HUES64 (cell line): ENCODE measurements around the gene MAK.
"Not testable (repeated sequence)": the region's sequence is repeated elsewhere in the genome, so short reads cannot be mapped to it uniquely, and the experiment has no call there.

Experiments used
- H3K27ac ChIP-seq: 2 replicates; pipeline ENCODE4 v1.7.0; 2013; ENCODE audit warnings: low read depth, low read length, inconsistent platforms
- H3K27me3 ChIP-seq: 2 replicates; pipeline ENCODE4 v1.6.1; 2013; ENCODE audit warnings: mild to moderate bottlenecking, low read length; ENCODE audit not compliant: insufficient read depth
- H3K36me3 ChIP-seq: 2 replicates; pipeline ENCODE4 v1.6.1; 2013; ENCODE audit warnings: mild to moderate bottlenecking, low read length; ENCODE audit not compliant: insufficient read depth
- H3K4me1 ChIP-seq: 2 replicates; pipeline ENCODE4 v1.6.1; 2013; ENCODE audit warnings: mild to moderate bottlenecking, low read length, moderate library complexity; ENCODE audit not compliant: insufficient read depth
- H3K4me3 ChIP-seq: 2 replicates; pipeline ENCODE4 v1.5.1; 2013; ENCODE audit warnings: mild to moderate bottlenecking, low read length, moderate library complexity
- H3K9ac ChIP-seq: 2 replicates; pipeline ENCODE4 v1.6.1; 2013; ENCODE audit warnings: mild to moderate bottlenecking, low read depth, low read length
- H3K9me3 ChIP-seq: 2 replicates; pipeline ENCODE4 v1.6.1; 2013; ENCODE audit warnings: low read depth, low read length; ENCODE audit not compliant: insufficient read depth
- WGBS: fragments of 150-250, 120-280 bp; methylation state at CpG from one replicate; pipeline ENCODE4 v1.1.7; 2013; ENCODE audit warnings: missing lambda C conversion rate; 5-methylcytosine and 5-hydroxymethylcytosine counted together

MAK gene

DNA sequence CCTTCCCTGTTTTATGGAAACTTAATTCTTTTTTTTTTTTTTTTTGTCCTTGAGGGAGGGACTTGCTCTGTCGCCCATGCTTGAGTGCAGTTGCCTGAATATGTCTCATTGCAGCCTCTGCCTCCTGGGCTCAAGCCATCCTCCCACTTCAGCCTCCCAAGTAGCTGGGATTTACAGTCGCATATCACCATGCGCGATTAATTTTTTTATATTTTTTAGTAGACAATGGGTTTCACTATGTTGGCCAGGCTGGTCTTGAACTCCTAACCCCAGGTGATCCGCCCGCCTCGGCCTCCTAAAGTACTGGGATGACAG is 114.8 kb downstream of the MAK start:
- peak overlapping the region; percentile 96 for H3K27ac ChIP-seq
- H3K4me1 ChIP-seq: peaks cover 12% of the 10 kb centered on the region; the same call in 1 of the 2 replicates
- WGBS: 53% methylated on average over 7 of the region's 7 CpGs

DNA sequence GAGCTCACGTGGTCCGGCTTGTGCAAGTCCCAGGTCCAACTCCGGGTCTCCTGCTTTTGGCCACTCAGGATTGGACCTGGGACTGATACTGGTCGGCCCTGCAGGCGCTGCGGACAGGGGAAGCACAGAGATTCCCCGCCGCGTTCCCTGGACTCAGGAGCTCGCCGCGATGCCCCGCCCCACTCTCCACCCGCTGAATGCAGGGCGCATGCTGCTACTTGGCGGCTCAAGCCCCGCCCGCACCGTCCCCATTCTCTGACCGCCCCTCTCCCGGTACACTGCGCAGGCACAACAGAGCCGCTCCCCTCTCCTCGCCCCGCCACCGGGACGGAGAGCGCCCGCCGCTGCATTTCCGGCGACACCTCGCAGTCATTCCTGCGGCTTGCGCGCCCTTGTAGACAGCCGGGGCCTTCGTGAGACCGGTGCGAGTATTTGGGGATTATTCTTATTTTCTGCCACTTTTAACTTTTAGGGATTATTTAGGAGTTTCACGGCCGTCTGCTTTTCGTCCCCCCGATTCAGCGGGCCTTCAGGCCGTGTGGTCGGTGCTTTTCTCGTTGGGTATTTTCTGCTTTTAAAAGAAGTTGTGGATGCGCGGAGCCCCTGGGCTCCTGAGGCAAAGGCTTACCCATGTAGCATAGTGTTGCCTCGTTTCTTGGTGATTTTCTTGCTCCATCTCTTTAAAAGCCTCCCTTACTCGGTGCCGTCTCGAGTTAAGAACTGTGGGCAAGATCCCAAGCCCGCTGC is 115.3 kb downstream of the MAK start, which contains the start of gene TMEM14C:
TMEM14C (plus strand) TSS at position 251 of the 747 bp plus-strand sequence. CDS start 1,544 bp downstream, outside the sequence.
- Histone ChIP-seq H3K36me3 (peaks cover 28% of the 10 kb centered on the region), H3K27ac (peak within 1 kb of the TSS; percentile 96), H3K9ac (peak within 1 kb of the TSS; percentile 94), H3K27me3 (no peaks in the 10 kb centered on the region), H3K4me1 (peaks cover 12% of the 10 kb centered on the region; the same call in 1 of the 2 replicates), H3K9me3 (0 out of 2 replicates have a peak, but pooled peaks cover 7% of the 10 kb centered on the region), H3K4me3 (peak within 1 kb of the TSS; percentile 92)
- under 1% methylated on average over 55 of the region's 55 CpGs for WGBS

More for the DNA sequence above, 114.8 kb downstream of the MAK start:
- Histone ChIP-seq H3K9ac (peak overlapping the region; percentile 94), H3K9me3 (0 out of 2 replicates have a peak, but pooled peaks cover 2% of the 10 kb centered on the region), H3K27me3 (no peaks in the 10 kb centered on the region), H3K4me3 (peak overlapping the region; percentile 92), H3K36me3 (peaks cover 33% of the 10 kb centered on the region)

DNA sequence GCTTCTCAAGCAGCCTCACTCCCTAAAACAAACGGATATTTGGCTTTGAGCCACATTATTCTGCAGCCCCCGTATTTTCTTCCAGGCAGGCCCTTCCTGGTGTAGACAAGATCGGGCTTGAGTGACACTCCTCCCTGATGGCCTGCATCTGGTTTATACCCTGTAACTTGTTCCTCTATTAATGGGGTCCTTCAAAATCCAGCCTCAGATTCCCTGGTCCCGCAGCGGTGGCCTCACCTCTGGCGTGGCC is 115.8 kb downstream of the MAK start:
- WGBS: 13% methylated on average over 6 of the region's 6 CpGs
- Histone ChIP-seq H3K27me3 (no peaks in the 10 kb centered on the region), H3K27ac (peak overlapping the region; percentile 96), H3K36me3 (peaks cover 24% of the 10 kb centered on the region), H3K9me3 (0 out of 2 replicates have a peak, but pooled peaks cover 10% of the 10 kb centered on the region), H3K4me3 (peak overlapping the region; percentile 92), H3K9ac (peak overlapping the region; percentile 94), H3K4me1 (peaks cover 12% of the 10 kb centered on the region; the same call in 1 of the 2 replicates)

DNA sequence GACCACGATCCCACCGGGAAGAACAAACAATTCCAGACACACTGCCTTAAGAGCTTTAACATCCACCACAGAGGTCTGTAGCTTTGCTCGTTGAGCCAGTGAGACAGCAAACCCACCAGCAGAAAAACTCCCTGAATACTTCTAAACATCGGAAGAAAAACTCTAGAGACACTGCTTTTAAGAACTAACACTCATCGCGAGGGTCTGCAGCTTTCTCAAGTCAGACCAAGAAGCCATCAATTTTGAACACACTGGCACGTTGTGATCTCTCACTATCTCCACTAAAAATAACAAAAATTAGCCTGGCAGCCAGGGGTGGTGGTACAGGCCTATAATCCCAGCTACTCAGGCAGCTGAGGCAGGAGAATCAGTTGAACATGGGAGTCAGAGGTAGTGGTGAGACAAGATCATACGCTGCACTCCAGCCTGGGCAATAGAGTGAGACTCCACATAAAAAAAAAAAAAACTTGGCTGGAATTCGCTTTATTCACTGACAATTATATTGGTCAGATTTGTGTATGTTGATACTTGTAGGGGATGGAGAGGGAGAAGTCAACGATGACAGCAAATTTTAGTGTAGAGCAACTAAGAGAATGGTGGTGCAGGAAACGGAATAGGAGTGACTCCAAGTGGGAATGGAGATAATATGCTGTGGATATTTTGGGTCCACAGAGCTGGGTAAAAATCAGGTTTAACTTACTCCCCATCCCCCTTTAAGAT is 116.3 kb downstream of the MAK start:
- WGBS: 92% methylated on average over 11 of the region's 11 CpGs
- peak overlapping the region; percentile 96 for H3K27ac ChIP-seq
- H3K36me3 ChIP-seq: peaks cover 20% of the 10 kb centered on the region
- H3K27me3 ChIP-seq: no peaks in the 10 kb centered on the region
- H3K9ac ChIP-seq: peak overlapping the region; percentile 94
- H3K4me3 ChIP-seq: peak overlapping the region; percentile 92
- H3K9me3 ChIP-seq: 0 out of 2 replicates have a peak, but pooled peaks cover 10% of the 10 kb centered on the region
- peaks cover 12% of the 10 kb centered on the region; the same call in 1 of the 2 replicates for H3K4me1 ChIP-seq

DNA sequence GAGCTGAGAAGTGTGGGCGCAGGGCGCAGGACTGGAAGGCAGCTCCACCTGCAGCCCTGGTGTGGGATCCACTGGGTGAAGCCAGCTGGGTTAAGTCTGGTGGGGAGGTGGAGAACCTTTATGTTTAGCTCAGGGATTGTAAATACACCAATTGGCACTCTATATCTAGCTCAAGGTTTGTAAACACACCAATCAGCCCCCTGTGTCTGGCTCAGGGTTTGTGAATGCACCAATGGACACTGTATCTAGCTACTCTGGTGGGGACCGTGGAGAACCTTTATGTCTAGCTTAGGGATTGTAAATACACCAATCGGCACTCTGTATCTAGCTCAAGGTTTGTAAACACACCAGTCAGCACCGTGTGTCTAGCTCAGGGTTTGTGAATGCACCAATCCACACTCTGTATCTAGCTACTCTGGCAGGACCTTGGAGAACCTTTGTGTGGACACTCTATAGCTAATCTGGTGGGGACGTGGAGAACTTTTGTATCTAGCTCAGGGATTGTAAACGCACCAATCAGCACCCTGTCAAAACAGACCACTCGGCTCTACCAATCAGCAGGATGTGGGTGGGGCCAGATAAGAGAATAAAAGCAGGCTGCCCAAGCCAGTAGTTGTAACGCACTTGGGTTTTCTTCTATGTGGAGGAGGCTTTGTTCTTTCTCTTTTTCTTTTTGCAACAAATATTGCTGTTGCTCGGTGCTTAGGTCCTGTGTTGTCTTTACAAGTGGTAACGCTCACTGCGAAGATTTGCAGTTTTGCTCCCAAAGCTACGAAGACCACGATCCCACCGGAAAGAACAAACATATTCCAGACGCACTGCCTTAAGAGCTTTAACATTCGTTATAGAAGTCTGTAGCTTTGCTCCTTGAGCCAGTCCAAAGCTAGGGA is 117.1 kb downstream of the MAK start:
- WGBS: 97% methylated on average over 16 of the region's 17 CpGs
- H3K27ac ChIP-seq, H3K9ac ChIP-seq, H3K4me3 ChIP-seq, H3K27me3 ChIP-seq: not testable (repeated sequence)
- H3K9me3 ChIP-seq: 0 out of 2 replicates have a peak, but pooled peaks cover 10% of the 10 kb centered on the region
- peaks cover 12% of the 10 kb centered on the region; the same call in 1 of the 2 replicates for H3K4me1 ChIP-seq
- peaks cover 16% of the 10 kb centered on the region for H3K36me3 ChIP-seq

DNA sequence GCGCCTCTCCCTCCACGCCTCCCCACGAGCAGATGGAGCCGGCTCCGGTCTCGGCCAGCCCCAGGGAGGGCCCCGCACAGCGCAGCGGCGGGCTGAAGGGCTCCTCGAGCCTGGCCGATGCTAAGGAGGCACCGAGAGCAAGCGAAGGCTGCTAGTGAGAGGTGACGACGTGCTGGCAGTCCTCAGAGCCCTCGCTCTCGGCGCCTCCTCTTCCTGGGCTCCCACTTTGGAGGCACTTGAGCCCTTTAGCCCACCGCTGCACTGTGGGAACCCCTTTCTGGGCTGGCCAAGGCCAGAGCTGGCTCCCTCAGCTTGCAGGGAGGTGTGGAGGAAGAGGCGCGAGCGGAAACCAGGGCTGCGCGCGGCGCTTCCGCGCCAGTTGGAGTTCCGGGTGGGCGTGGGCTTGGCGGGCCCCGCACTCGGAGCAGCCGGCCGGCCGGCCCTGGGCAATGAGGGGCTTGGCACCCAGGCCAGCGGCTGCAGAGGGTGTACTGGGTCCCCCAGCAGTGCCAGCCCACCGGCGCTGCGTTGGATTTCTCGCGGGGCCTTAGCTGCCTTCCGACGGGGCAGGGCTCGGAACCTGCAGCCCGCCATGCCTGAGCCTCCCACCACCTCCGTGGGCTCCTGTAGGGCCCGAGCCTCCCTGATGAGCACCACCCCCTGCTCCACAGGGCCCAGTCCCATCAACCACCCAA is 117.9 kb downstream of the MAK start:
- Histone ChIP-seq H3K4me3 (no peak overlapping the region), H3K9me3 (0 out of 2 replicates have a peak, but pooled peaks cover 10% of the 10 kb centered on the region), H3K36me3 (peaks cover 9% of the 10 kb centered on the region), H3K4me1 (peaks cover 12% of the 10 kb centered on the region; the same call in 1 of the 2 replicates), H3K9ac (no peak overlapping the region), H3K27ac (no peak overlapping the region), H3K27me3 (no peaks in the 10 kb centered on the region)
- WGBS: 96% methylated on average over 49 of the region's 49 CpGs

DNA sequence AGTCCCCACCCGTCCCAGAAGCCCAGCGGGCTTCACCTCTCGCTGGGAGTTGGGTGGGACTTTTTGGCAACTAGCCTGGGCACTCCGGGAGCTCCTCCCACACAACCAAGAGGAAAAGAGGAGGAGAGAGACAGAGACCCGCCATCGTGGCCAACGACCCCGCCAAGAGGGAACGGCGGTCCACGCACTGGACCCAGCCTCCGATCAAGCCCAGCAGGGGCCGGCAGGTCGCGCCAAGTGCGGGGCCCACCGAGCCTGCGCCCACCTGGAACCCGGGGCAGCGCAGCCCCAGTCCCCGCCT is 118.4 kb downstream of the MAK start:
- Histone ChIP-seq H3K9me3 (0 out of 2 replicates have a peak, but pooled peaks cover 10% of the 10 kb centered on the region), H3K27ac (no peak overlapping the region), H3K9ac (no peak overlapping the region), H3K4me1 (peaks cover 12% of the 10 kb centered on the region; the same call in 1 of the 2 replicates), H3K36me3 (peaks cover 4% of the 10 kb centered on the region), H3K27me3 (no peaks in the 10 kb centered on the region), H3K4me3 (no peak overlapping the region)
- 96% methylated on average over 21 of the region's 21 CpGs for WGBS

DNA sequence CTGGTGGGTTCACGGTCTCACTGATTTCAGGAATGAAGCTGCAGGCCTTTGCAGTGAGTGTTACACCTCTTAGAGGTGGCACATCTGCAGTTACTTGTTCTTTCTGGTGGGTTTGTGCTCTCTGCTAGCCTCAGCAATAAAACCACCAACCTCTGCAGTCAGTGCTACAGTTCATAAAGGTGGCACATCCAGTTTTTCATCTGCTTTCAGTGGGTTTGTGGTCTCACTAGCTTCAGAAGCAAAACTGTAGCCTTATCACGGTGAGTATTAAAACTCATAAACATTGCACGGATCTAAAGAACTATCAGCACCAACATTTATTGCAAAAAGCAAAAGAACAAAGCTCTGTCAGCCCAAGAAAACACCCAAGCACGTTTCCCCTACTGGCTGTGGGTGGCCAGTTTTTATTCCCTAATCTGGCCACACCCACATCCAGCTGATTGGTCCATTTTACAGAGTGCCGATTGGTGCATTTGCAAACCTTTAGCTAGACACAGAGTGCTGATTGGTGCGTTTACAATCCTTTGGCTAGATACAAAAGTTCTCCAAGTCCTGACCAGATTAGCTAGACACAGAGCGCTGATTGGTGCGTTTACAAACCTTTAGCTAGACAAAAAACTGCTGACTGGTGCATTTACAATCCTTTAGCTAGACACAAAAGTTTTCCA is 118.9 kb downstream of the MAK start:
- 94% methylated on average over 8 of the region's 8 CpGs for WGBS
- Histone ChIP-seq H3K9ac (no peak overlapping the region), H3K4me3 (no peak overlapping the region)

DNA sequence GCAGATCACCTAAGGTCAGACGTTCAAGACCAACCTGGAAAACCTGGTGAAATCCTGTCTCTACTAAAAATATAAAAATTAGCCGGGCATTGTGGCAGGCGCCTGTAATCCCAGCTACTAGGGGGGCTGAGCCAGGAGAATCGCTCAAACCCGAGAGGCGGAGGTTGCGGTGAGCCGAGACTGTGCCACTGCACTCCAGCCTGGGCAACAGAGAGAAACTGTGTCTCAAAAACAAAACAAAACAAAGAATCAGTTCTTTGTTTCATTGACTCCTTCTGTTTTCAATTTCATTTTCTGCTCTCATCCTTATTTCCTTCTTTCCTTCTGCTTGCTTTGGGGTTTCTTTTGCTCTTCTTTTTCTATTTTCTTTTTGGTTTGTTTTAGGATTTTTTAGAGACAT is 124.4 kb downstream of the MAK start:
- Histone ChIP-seq H3K4me1 (no peaks in the 10 kb centered on the region), H3K4me3 (no peak overlapping the region), H3K36me3 (peaks cover 20% of the 10 kb centered on the region), H3K27me3 (no peaks in the 10 kb centered on the region), H3K9me3 (0 out of 2 replicates have a peak, but pooled peaks cover 10% of the 10 kb centered on the region), H3K9ac (no peak overlapping the region), H3K27ac (no peak overlapping the region)
- WGBS: 94% methylated on average over 8 of the region's 8 CpGs

More for the DNA sequence above, 118.9 kb downstream of the MAK start:
- Histone ChIP-seq H3K27me3 (no peaks in the 10 kb centered on the region), H3K4me1 (peaks cover 10% of the 10 kb centered on the region; the same call in 1 of the 2 replicates), H3K36me3 (no peaks in the 10 kb centered on the region), H3K9me3 (0 out of 2 replicates have a peak, but pooled peaks cover 10% of the 10 kb centered on the region), H3K27ac (no peak overlapping the region)
